ENCODE results near the gene RGPD6.
"Not testable (repeated sequence)": the region's sequence is repeated elsewhere in the genome, so short reads cannot be mapped to it uniquely, and the experiment has no call there.

- not testable (repeated sequence) for TF ChIP-seq CTCF (IDR thresholded peaks at IDR 0.05); ZFX (IDR thresholded peaks at IDR 0.05; ENCODE audit: borderline replicate concordance)
Measured at GRCh38 chr2:110468921-110469320, 108.1 kb downstream of the RGPD6 start.
